ENCODE results near the gene RGP1.

DNA sequence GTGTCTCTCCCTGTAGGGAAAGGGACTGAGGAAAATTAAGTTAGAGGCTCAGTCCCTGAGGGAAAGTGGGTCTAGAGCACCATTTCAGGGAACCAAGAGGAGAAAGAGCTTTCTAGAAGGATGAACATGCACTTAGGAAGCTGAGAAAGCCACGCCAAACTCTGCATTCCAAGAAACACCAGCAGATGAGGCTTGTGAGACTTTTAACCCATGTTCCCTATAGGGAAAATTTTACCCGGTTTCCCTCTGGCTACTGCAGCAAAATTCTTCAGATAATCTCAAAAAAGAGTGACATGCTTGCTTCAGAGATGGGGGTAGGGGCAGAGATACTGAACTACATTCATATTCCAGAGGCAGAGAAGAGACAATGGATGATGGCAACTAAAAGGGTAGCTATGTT, 25.7 kb upstream of the RGP1 start:
- no peak for TF ChIP-seq EZH2 (IDR thresholded peaks at IDR 0.05)
- TF ChIP-seq EZH2phosphoT487 (IDR thresholded peaks at IDR 0.05): no peak

Measured in neural progenitor cell (in vitro differentiated cells).